Tibial nerve (tissue), 4 donors: ENCODE results near the gene DNAJC1. TPM values are rescaled to one million over a fixed set of nuclear protein-coding genes. Genes with fewer than 3 reads are reported as not detected.

Experiments used
- DNase-seq, 2 donors: peaks; one replicate each; pipeline ENCODE4 v3.0.0-alpha.2; 2019; ENCODE audit warnings: low spot score in 2 of 2
- H3K27ac ChIP-seq, 4 donors: fragments of 200-600 bp; sonication (generic) in 3 of 4; one replicate each; pipeline ENCODE4 v1.5.1; 2017 to 2019; ENCODE audit warnings: mild to moderate bottlenecking in 1 of 4
- H3K27me3 ChIP-seq, 2 donors: fragments of 200-600 bp; sonication (generic) in 1 of 2; one replicate each; pipeline versions ENCODE4 v1.5.1 to v1.6.0; 2017 to 2019
- H3K36me3 ChIP-seq, 3 donors: fragments of 200-600 bp; sonication (generic); one replicate each; pipeline ENCODE4 v1.5.1; 2018 to 2019
- H3K4me1 ChIP-seq, 4 donors: fragments of 200-600 bp; sonication (generic) in 3 of 4; one replicate each; pipeline ENCODE4 v1.5.1; 2017 to 2019
- H3K4me3 ChIP-seq, 4 donors: fragments of 200-600 bp; sonication (generic) in 3 of 4; one replicate each; pipeline ENCODE4 v1.5.1; 2017 to 2019; ENCODE audit warnings: mild to moderate bottlenecking in 1 of 4, moderate library complexity in 1 of 4
- H3K9me3 ChIP-seq, 4 donors: fragments of 200-600 bp; sonication (generic) in 3 of 4; one replicate each; pipeline ENCODE4 v1.5.1; 2017 to 2019
- EP300 ChIP-seq, 2 donors: sonication (generic); formaldehyde crosslinking; IDR thresholded peaks; one replicate each; pipeline ENCODE4 v1.6.1; 2017; ENCODE audit warnings: antibody characterized with exemption in 2 of 2, mild to moderate bottlenecking in 1 of 2
- POLR2A ChIP-seq, 2 donors: fragments of 450-650 bp; IDR thresholded peaks; one replicate each; pipeline ENCODE4 v1.6.1; 2017; ENCODE audit warnings: antibody characterized with exemption in 2 of 2, mild to moderate bottlenecking in 2 of 2, moderate library complexity in 2 of 2
- WGBS, 2 donors: methylation state at CpG; one replicate each; pipeline ENCODE4 v1.1.5; 2018; 5-methylcytosine and 5-hydroxymethylcytosine counted together
- total RNA-seq, 4 donors: library from RNA; depleted of rRNA; stranded (reverse); fragments of >200 nt; gene quantifications; one replicate each; pipeline ENCODE4 v1.1.0, GENCODE V29; 2016
- TF ChIP-seq, protein P1 (sequence below), 5 experiments: fragments of 200-600 bp in 3 of 5; fragments of 450-650 bp in 2 of 5; sonication (generic) in 3 of 5; IDR thresholded peaks; one replicate each; pipeline ENCODE4 v1.5.1; 2016 to 2019; ENCODE audit warnings: antibody characterized with exemption in 5 of 5, mild to moderate bottlenecking in 3 of 5, moderate library complexity in 2 of 5

The DNAJC1 gene
- total RNA-seq, 4 donors from 2014 or later, result 71.7 to 112 (median 82.9) TPM

DNA sequence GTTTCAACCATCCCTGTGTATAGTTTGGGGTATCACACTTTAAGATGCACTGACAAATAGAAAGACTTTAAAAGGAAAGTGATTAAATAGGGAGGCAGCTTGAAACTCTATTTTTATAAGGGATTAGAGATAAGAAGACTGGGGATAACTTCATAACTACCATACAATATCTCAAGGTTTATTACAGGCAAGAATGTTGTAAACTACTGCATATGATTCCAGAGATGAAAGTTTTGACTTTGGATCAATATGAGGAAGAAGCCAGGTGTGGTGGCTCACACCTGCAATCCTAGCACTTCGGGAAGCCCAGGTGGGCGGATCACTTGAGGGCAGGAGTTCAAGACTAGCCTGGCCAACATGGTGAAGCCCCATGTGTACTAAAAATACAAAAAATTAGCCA lies 96.1 kb downstream of the DNAJC1 start:
- Histone ChIP-seq H3K4me3 (no peak overlapping the region), H3K27me3 (no peaks in the 10 kb centered on the region), H3K27ac (no peak overlapping the region), H3K9me3 (no peaks in the 10 kb centered on the region), H3K4me1 (no peaks in the 10 kb centered on the region), H3K36me3 (peaks cover 0 to 36% (median 0%) of the 10 kb centered on the region in 3 donors)
- TF ChIP-seq, protein P1, sequence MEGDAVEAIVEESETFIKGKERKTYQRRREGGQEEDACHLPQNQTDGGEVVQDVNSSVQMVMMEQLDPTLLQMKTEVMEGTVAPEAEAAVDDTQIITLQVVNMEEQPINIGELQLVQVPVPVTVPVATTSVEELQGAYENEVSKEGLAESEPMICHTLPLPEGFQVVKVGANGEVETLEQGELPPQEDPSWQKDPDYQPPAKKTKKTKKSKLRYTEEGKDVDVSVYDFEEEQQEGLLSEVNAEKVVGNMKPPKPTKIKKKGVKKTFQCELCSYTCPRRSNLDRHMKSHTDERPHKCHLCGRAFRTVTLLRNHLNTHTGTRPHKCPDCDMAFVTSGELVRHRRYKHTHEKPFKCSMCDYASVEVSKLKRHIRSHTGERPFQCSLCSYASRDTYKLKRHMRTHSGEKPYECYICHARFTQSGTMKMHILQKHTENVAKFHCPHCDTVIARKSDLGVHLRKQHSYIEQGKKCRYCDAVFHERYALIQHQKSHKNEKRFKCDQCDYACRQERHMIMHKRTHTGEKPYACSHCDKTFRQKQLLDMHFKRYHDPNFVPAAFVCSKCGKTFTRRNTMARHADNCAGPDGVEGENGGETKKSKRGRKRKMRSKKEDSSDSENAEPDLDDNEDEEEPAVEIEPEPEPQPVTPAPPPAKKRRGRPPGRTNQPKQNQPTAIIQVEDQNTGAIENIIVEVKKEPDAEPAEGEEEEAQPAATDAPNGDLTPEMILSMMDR (IDR thresholded peaks at IDR 0.05), result no peak
- DNase-seq, result no peak
- 91 to 98% methylated on average over 2 of the region's 2 CpGs for WGBS, 2 donors

DNA sequence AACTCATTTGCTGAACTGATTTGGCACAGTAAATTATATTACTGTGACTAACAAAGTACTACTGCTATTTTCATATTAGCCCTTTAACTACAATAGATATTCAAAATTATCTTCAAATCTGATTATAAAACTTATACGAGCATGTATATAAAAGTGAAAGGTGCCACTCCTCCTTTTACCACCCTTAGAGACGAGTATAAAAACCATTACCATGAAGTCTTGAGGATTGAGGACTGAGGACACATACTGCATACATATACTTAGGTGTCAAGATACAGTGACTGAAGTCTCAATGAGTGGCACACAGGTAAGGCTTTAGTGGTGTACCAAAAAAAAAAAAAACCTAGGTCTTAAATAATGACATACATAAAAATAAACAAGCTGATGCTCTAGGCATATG lies 98.6 kb downstream of the DNAJC1 start:
- no peak for DNase-seq
- TF ChIP-seq, protein P1 (IDR thresholded peaks at IDR 0.05), result no peak
- no peak for TF ChIP-seq POLR2A (IDR thresholded peaks at IDR 0.05)
- 91 to 95% methylated on average over 2 of the region's 2 CpGs for WGBS, 2 donors
- Histone ChIP-seq H3K4me1 (no peaks in the 10 kb centered on the region), H3K36me3 (peaks cover 0 to 40% (median 0%) of the 10 kb centered on the region in 3 donors), H3K9me3 (no peaks in the 10 kb centered on the region), H3K27ac (no peak overlapping the region), H3K4me3 (no peak overlapping the region), H3K27me3 (no peaks in the 10 kb centered on the region)

DNA sequence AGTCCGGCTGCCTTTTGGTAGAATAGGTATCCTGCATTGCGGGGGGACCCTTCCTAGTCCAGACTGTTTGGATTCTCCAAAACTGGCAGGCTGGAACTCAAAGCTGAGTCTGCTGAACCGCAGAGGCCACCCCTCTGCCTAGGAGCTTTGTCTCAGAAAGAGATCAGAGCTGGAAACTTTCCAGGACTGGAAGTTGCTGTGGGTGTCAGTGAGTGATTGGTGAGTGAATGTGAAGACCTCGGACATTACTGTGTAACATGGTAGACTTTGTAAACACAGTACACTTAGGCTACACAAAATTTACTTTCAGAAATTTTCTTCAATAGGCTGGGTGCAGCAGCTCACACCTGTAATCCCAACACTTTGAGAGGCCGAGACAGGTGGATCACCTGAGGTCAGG lies 103.8 kb downstream of the DNAJC1 start:
- Histone ChIP-seq H3K4me1 (no peaks in the 10 kb centered on the region), H3K4me3 (no peak overlapping the region), H3K9me3 (peaks cover 0 to 7% (median 0%) of the 10 kb centered on the region in 4 donors), H3K27ac (no peak overlapping the region), H3K27me3 (no peaks in the 10 kb centered on the region), H3K36me3 (peaks cover 0 to 70% (median 0%) of the 10 kb centered on the region in 3 donors)
- TF ChIP-seq, protein P1 (IDR thresholded peaks at IDR 0.05), result no peak
- TF ChIP-seq POLR2A (IDR thresholded peaks at IDR 0.05), result no peak
- no peak for TF ChIP-seq EP300 (IDR thresholded peaks at IDR 0.05)
- DNase-seq, result no peak
- WGBS, 2 donors, result 83 to 90% methylated on average over 5 of the region's 5 CpGs

DNA sequence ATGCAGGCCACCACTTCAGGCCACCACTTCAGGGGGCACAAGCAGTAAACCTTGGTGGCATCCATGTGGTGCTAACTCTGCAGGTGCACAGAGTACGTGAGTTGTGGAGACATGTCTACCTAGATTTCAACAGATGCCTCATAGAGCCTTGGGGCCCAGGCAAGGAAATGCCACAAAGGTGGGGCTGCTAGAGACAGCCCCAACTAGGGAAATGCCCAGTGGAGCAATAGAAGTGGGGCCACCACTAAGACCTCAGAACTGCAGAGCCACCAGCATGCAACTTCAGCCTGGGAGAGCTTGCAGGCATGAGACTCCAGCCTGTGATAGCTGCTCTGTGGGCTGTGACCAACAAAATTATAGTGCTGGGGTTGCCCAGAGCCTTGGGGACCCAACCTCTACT lies 107.6 kb downstream of the DNAJC1 start:
- peaks cover 0 to 43% (median 11%) of the 10 kb centered on the region in 4 donors for H3K9me3 ChIP-seq
- DNase-seq, result no peak
- peaks cover 0 to 80% (median 0%) of the 10 kb centered on the region in 3 donors for H3K36me3 ChIP-seq
- H3K27ac ChIP-seq, result no peak overlapping the region
- TF ChIP-seq POLR2A (IDR thresholded peaks at IDR 0.05) (no peak), EP300 (IDR thresholded peaks at IDR 0.05) (no peak)
- TF ChIP-seq, protein P1 (IDR thresholded peaks at IDR 0.05), result no peak
- no peaks in the 10 kb centered on the region for H3K4me1 ChIP-seq
- WGBS, 2 donors, result 100% methylated on average over 1 of the region's 1 CpG
- no peak overlapping the region for H3K4me3 ChIP-seq
- H3K27me3 ChIP-seq, result no peaks in the 10 kb centered on the region

- H3K4me1 ChIP-seq, result no peaks in the 10 kb centered on the region
- H3K36me3 ChIP-seq, result peaks cover 0 to 86% (median 0%) of the 10 kb centered on the region in 3 donors
- H3K4me3 ChIP-seq, result no peak overlapping the region
- H3K27ac ChIP-seq, result no peak overlapping the region
- TF ChIP-seq POLR2A (IDR thresholded peaks at IDR 0.05), result no peak
- TF ChIP-seq, protein P1 (IDR thresholded peaks at IDR 0.05), result no peak
- no peak for TF ChIP-seq EP300 (IDR thresholded peaks at IDR 0.05)
- peaks cover 0 to 46% (median 11%) of the 10 kb centered on the region in 4 donors for H3K9me3 ChIP-seq
- H3K27me3 ChIP-seq, result no peaks in the 10 kb centered on the region
- no peak for DNase-seq
- 92 to 97% methylated on average over 4 of the region's 4 CpGs for WGBS, 2 donors
Observed at GRCh38 chr10:21894648-21895342, 108.7 kb downstream of the DNAJC1 start.
